ENCODE measurements around the gene METTL27.
"Not testable (repeated sequence)": the region's sequence is repeated elsewhere in the genome, so short reads cannot be mapped to it uniquely, and the experiment has no call there.

METTL27 gene, protein sequence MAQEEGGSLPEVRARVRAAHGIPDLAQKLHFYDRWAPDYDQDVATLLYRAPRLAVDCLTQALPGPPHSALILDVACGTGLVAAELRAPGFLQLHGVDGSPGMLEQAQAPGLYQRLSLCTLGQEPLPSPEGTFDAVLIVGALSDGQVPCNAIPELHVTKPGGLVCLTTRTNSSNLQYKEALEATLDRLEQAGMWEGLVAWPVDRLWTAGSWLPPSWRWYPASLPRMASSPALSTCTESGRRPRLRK

DNA sequence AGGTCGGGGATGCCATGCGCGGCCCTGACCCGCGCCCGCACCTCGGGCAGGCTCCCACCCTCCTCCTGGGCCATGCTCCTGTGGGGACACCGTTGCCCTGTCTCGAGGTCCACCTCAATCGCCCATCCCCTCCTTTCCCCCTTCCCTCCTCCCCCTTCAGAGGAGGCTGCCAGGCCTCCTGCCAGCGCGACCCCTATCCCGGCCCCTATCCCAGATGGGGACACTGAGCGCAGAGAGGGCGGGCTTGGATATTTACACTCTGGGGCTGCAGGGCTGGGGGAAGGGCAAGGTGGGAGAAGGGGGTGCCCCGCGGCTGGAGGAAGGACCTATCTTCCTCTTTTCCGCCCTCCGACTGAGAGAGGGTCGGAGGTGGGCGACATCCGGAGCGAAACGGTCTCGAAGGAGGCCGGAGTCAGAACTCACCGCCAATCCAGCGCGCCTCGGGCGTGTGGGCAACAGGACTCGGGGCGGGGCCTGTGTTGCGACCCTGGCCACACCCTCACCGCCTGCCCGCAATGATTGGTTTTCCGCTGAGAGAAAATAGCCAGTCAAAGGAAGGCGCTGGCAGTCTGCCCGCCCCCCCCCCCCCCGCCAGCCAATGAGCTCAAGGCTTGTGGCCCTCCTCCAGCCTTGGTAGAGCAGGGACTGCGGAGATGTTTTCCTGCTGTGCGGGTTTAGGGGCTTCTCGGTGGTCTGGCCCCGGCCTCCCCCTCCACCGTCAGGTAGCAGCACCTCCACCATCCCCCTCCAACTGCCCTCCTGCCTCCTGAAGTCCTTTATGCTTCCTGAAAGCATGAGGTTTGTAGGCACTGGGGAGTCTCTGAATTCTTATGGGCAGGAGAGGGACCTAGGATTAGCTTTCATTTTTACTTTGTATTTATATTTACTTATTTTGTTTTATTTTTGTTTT lies at the start of gene METTL27:
TSS of gene METTL27 (minus strand) at position 450 of the 910 bp plus-strand sequence. CDS start at position 74, 376 bp downstream.
- DNase-seq (ENCODE audit: low spot score), result peak; percentile 97

DNA sequence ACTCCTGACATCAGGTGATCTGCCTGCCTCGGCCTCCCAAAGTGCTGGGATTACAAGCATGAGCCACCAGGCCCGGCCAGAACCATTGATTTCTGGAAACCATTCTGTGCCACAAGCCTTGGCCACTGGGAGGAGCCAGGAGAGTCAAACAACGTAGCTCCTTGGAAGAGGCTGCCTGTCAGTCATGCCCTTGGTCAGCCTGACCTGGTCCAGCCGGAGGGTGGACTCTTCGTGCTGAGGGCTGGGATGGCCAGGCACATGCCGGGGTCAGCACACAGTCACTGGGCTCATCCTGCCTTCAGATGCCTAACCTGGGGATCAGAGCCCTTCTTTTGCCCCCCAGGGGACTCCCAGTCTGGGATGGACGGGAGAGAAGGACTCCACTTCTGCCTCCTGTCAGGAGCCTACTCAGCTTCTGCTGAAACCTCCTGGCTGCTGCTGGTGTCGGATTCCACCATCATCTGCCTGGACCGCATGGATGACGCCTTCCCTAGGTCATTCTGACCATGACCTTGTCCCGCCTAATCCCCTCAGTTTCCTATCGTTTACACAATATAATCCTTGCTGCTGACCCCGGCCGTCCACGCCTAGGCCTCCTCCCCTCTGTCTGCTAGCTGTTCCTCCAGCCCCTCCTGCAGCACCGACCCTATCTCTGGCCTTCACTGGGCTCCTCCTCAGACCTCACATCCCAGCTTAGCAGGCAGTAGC lies 49.0 kb upstream of the METTL27 start:
- no peak for DNase-seq (ENCODE audit: low spot score)

DNA sequence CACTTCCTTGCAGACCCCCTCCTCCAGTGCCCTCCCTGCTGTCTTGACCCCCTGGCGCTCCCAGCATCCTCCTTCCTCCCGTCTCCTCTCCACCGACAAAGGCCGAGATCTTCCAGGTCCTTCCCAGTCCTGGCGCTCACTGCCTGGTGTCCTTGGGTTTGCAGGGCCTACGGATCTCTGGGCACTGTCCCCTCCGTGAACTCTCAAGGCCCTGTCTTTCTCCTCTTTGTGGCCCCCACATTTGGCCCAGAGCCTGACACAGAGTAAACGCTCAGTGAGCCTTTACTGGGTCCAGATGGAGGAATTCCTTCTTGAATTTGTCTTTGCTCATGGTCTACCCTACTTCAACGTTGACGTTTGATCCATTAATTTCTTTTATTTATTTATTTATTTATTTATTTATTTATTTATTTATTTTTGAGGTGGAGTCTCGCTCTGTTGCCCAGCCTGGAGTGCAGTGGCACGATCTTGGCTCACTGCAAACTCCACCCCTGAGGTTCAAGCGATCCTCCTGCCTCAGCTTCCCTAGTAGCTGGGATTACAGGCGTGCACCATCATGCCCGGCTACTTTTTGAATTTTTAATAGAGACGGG lies 48.3 kb upstream of the METTL27 start:
- no peak for DNase-seq (ENCODE audit: low spot score)

DNA sequence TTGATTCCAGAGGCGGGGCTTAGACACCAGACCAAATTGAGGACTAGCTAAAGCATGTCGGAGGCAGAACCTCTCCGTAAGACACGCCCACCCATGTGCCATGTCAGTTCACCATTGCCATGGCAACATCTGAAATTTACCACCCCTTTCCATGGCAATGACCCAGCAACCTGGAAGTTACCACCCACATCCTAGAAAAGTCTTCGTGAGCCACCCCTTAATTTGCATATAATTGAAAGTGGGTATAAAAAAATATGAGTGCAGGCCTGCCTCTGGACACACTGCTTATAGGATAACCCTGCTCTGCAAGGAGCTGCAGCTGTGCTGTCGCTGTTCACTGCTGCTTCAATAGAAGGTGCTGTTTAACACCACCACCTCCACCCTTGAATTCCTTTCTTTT lies 46.6 kb upstream of the METTL27 start:
- no peak for DNase-seq (ENCODE audit: low spot score)

DNA sequence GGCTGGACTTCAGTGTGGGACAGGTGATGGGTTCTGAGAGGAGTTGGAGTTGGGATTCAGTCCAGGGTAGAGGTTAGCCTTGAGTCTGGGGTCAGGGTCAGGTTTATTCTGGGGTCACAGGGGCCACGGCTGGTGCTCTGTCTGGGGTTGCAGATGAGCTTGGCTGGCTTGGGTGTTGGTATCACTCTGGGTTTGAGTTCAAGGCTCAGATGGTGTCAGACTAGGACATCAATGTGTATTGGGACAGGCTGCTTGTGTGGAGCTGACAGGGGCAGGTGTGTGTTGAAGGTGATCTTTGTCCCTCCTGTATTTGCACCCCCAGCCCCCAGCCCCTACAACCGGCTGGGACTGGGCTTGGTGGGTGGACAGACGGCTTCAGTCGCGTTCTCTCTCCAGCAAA lies 45.4 kb upstream of the METTL27 start:
- no peak for DNase-seq (ENCODE audit: low spot score)

DNA sequence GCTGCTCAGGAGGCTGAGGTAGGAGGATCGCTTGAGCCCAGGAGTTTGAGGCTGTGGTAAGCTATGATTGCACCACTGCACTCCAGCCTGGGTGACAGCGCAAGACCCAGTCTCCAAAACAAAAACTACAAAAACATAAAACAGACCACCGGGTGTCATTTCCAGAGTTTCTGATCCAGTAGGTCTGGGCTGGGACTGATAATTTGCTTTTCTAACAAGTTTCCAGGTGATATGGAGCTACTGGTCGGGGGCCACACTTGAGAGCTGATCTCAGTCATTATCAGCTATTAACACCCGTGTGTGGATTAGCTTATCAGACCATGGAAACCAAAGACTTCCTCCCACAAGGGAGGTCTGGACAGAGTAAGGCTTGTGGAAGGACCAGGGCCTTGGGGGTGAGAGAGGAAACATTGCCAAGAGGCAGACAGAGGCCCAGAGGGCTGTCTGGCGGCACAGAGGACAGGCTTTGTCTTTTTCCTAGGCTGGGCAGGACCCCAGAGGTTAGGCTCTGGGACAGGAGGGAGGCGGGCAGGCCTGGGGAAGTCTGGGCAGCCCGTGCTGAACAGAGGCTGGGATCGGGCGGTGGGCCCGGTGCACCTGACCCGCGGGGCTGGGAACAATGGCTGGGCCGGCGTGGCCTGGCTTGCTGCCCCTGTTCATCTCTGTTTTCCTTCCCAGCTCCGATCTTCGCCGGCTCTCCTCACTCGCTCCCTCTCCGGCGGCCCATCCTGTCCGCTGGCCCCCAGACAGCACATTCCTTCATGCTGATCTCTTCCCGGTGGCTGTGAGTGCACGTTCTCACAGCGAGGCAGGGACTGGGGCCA lies 43.9 kb upstream of the METTL27 start:
- no peak for DNase-seq (ENCODE audit: low spot score)

DNA sequence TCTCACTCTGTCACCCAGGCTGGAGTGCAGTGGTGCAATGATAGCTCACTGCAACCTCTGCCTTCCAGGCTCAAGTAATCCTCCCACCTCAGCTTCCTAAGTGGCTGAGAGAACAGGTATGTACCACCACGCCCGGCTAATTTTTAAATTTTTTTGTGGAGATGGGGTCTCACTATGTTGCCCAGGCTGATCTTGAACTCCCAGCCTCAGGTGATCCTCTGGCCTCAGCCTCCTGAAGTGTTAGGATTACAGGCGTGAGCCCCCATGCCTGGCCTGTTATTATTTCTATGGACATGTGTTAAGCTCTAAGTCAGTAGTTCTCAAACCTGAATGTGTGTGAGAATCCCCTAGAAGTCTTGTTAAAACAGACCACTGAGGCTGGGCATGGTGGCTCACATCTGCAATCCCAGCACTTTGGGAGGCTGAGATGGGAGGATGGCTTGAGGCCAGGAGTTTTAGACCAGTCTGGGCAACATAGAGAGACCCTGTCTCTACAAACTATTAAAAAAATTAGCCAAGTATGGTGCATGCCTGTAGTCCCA lies 43.2 kb upstream of the METTL27 start:
- DNase-seq (ENCODE audit: low spot score), result no peak

DNA sequence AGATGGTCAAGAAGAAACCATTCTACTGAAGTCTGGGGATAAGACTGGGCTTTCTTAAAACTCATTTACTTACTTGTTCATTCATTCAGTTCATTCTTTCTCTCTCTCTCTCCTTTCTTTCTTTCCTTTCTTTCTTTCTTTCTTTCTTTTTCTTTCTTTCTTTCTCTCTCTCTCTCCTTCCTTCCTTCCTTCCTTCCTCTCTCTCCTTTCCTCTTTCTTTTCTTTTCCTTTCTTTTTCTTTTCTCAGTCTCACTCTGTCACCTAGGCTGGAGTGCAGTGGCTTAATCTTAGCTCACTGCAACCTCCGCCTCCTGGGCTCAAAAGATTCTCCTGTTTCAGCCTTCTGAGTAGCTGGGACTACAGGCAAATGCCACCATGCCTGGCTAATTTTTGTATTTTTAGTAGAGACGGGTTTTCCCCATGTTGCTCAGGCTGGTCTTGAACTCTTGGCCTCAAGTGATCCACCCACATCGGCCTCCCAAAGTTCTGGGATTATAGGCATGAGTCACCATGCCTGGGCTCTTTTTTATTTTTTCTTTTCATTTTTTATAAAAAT lies 42.6 kb upstream of the METTL27 start:
- DNase-seq (ENCODE audit: low spot score), result not testable (repeated sequence)

DNA sequence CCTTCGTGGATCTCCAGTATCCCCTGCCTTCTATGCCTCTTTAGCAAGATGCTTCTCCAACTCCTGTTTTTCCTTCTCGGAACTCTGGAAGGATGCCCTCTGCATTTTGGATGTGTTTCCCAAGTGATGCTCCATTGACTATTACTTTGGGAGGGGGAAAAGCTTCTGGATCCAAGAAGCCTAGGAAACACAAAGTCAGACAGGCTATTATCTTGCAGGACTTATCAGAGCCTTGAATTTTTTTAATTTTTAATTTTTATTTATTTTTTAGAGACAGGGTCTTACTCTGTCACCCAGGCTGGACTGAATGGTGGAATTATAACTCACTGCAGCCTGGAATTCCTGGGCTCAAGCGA lies 39.7 kb upstream of the METTL27 start:
- no peak for DNase-seq (ENCODE audit: low spot score)

DNA sequence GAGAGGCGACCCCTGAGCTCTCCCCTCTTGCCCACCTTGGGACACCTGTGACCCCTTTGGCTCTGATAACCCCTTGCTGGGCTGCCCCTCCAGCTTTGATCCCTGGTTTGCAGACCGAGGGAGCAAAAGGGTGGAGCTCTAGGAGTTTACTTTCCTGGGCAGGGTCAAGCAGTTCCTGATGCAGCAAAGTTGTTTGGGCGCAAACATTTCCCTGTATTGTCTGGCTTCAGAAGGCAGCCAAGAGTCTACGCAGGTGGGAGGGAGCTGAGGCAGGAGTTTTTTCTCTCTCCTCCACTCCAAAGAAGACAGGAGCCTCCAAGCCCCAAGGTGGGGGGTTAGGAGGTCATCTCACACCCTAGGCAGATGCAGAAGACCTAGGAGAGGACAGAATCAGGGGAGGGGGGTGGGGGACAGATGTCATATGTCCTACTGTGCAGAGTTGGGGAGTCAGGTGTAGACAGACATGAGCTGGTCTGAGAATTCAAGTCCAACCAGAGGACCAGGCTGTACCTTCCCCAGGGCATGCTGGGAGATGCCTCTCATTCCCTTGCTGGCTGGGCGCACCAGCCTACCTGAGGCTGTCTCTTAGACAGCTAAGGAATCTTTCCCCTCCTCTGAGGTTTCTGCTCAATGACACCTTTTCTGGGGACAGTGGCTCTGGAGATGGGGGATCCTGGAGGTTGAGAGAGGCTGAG lies 39.2 kb upstream of the METTL27 start:
- no peak for DNase-seq (ENCODE audit: low spot score)

DNA sequence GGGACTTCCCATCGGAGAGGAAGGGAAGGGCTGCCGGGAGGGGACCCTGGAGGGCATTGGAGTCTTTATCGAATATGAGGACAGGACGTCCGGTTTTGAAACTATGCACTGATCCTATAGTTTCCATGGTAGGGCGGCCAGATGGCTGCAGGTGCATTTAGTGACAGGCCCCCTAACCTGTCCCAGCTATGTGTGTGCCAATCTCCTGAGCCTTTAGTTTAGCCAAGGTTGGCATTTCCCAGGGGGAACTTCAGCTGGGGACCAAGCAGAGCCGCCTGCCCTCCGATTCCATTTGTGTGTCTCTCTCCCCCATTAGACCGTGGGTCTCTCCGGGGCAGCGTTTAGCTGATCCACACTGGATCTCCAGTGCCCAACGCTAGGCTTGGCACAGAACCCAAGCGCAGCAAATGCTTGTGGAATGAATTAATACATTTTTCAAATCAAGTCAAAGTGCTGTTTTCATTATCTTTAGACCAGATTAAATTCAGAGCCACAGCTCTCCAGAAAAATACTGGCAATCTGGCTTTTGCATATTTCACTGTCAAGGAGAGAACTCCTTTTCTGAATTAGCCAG lies 38.5 kb upstream of the METTL27 start:
- no peak for DNase-seq (ENCODE audit: low spot score)

DNA sequence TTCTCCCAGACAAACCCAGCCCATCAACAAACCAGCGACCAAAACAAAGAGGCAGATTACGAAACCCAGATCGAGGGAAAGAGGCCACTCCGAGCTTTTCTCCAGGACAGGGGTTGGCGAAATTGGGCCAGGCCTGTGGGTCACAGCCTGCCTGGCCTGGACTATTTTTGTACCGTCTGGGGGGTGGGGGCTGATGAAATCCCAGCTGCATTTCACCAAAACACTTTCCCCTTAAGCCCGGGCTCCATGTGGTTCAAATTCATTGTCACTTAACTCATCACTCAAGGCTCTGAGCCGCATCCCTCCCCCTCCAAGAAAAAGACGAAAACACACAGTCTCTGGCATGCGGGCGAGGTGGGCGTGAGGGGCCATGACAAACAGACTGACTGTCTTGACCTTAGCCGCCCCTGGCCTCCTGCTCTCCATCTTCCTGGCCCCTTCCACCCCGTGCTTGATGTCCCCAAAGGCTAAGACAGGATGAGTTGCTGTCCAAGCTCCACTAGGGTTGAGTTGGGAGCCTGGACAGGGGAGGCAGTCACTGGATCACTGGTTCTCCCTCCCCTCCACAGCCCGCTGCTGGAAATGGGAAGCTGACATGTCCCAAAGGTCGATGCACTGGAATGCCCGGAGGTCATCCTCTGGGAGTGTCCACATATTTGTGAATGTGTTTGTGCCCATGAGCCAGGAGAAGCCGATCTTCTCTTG lies 37.8 kb upstream of the METTL27 start:
- DNase-seq (ENCODE audit: low spot score), result no peak

DNA sequence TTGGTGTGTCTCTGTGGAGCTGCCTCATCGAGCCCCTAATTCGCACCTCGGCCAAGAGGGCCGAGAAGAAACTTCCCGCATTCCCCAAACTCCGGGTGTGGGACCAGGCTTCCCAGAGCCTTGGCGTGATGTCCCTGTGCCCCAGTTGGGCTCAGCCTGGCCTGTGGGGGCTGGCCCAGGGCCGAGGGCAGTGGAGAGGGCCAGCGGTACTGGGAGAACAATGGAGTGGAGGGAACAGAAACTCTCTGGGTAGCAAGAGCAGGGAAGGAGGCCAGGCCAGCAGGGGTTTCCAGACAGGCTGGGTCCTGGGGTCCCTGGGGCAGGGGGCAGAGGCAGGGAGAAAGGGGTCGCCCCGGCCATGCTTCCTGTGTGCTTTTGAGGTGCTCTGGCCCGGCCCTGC lies 34.7 kb upstream of the METTL27 start:
- no peak for DNase-seq (ENCODE audit: low spot score)

DNA sequence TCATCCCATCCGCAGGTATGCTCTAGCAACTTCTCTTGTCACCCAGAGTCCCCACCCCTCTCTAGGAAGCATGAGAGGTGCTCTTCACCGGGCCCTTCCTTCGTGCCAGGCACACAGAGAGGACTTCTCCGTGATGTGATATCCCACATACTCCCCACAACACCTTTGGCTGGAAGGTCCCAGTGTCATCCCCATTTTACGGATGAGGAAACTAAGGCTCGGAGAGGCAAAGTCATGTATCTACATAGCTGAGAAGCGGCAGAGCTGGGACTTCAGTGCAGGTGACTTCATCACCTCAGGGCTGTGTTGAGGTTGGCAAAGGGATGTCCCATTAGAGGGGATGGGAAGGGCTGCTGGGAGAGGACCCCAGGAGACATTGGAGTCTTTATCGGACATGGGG lies 34.0 kb upstream of the METTL27 start:
- DNase-seq (ENCODE audit: low spot score), result no peak

DNA sequence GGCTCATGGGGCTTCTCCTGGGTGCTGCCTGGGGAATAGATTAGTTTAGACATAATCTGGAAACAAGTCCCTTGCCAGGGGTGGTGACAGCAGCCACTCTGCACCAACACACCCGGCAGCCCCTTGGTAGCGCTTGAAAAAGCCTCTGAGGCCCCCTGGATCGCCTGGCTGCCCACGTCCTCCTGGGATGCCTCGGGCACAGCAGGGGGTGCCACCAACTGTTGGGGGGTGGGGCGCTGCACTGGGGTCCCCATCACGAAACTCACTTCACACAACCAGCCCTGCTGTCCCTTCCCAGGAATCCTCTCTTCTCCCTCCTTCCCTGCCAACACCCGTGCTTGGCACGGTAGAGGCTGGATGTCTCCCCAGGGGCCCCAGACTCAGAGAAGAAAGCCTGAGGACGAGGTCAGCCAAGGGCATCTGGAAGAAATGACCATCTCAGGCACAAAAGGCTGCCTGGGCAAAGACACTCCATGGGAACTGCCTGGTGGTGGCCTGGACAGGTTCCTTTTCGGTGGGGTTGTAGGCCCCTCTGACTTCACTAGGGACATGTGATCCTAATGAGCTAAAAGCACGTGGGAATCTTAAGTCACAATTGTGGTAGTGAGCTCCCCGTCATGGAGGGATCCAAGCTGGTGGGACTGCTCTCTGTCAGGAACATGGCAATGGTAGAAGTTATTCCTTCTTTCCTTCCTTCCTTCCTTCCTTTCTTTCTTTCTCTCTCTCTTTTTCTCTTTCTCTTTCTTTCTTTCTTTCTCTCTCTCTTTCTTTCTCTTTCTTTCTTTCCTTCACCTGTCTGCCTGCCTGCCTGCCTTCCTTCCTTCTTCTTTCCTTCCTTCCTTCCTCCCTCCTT lies 30.0 kb upstream of the METTL27 start:
- DNase-seq (ENCODE audit: low spot score), result no peak

DNA sequence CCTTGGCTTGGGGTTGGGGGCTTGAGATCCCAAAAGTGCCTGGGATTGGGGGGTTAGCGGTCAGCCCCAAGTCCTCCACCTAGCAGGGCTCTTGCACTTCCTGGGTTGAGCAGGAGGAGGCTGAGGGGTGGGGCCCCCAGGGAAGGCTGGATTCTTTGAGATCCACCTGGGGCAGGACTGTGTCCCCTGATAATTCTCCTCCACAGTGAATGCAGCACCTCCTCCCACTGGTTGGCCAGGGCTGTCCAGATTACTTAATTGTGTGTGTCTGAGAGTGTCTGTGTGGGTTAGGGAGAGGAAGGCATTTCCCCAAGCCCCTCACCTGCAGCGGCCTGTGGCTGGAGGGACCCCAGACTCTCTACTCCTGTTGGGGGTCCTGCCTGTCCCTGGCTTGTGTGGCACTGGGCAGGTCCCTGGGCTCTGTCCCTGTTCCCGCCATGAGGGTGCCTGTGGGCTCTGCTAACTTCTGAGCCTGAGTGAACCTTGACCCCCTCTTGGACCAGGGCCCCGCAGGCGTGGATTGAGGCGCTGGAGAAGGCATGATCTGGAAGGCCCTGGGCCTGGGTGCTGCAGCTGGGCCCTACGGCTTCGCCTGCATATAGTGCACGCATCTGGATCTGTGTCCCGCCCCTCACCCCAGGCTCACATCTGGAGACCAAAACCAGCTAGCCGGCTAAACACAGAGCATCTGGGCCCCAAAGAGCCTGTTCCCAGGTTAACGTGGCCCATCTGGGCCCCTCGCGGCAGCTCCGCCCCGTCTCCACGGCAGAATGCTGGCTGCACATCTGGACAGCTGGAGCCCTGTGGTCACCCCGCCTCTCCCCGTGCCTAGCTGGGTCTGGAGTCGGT lies 29.1 kb upstream of the METTL27 start:
- no peak for DNase-seq (ENCODE audit: low spot score)

DNA sequence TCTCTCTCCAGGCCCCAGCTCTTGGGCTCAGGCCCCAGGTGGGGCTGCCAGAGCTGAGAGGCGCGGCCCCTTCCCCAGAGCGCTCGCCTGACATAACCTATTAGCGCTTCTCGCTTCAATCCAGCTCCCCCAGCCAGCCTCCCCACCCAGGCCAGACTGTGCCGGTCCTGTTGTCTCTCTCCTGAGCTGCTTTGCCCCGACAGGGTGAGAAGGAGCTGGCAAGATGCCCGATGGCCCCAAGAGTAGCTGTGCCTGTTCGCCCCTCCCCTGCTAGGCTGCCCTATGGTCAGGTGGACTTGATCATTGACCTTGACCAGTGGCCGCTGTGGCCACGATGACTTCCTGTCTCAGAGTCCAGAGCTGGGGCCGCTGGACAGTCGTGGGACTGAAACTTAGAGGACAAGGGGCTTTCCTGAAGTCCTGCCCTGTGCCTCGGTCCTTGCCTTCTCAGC lies 27.8 kb upstream of the METTL27 start:
- no peak for DNase-seq (ENCODE audit: low spot score)

All from SW480 (cell line).